ENCODE measurements around the gene TRAPPC10. TPM values are rescaled to one million over a fixed set of nuclear protein-coding genes. Genes with fewer than 3 reads are reported as not detected.
"Not testable (repeated sequence)": the region's sequence is repeated elsewhere in the genome, so short reads cannot be mapped to it uniquely, and the experiment has no call there.

TRAPPC10 gene
- total and polyA plus RNA-seq, 10 donors, result 6.0 to 83.2 (median 63.3) TPM

DNA sequence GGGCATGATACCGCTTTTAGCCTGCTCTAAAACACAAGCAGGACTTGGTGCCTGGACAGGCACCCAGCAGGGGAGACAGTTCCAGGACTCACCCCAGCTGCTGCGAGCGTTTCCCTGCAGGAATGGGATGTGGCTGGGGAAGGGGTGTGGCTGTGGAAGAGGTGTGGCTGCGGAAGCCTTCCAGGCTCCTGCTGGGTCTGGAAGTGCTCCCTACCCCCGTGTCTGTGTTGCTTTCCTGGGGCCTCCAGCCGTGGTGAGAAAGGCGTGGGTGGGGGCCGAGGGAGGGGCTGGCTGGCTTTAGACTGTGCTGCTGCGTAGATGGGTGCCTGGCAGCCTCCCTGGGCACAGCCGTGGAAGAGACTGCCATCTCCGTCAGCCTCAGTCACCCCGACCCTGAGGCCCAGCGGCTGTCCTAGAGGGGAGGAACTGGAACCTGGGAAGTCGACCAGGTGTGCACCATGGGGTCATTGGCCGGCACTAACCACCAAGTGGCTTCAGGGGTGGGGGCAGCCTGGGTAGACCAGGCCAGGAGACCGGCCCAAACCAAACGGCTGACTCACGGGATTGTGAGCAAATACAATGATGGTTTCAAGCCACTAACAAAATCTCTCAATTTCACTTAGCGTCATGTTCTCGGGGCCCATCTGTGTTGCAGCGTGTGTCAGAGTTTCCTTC, 141.2 kb downstream of the TRAPPC10 start:
- H3K9me3 ChIP-seq; intact Hi-C loops (cut with DNase I; ENCODE audit: low total_unique reads); H3K4me1 ChIP-seq; H3K36me3 ChIP-seq; H3K4me3 ChIP-seq; H3K27me3 ChIP-seq (replicated peaks in 1 of 7); DNase-seq: not testable (repeated sequence)
- WGBS, 5 donors, result no CpG with 5 or more reads among the region's 21 CpGs
- peak overlapping the region in 2 of 8 donors; percentile 39 to 50 for H3K27ac ChIP-seq

GRCh38 chr21:44153889-44154228, 141.8 kb downstream of the TRAPPC10 start:
- H3K27me3 ChIP-seq (replicated peaks in 1 of 7); intact Hi-C loops (cut with DNase I; ENCODE audit: low total_unique reads); H3K4me1 ChIP-seq; H3K4me3 ChIP-seq; H3K36me3 ChIP-seq; H3K9me3 ChIP-seq: not testable (repeated sequence)
- H3K27ac ChIP-seq, result peak overlapping the region in 2 of 8 donors; percentile 39 to 50
- peak; percentile 77 for DNase-seq
- 48 to 64% (median 52%) methylated on average over 5 to 8 of the region's 17 CpGs; no CpG with 5 or more reads in 2 of the 5 donors for whole genome bisulfite sequencing, 5 donors

DNA sequence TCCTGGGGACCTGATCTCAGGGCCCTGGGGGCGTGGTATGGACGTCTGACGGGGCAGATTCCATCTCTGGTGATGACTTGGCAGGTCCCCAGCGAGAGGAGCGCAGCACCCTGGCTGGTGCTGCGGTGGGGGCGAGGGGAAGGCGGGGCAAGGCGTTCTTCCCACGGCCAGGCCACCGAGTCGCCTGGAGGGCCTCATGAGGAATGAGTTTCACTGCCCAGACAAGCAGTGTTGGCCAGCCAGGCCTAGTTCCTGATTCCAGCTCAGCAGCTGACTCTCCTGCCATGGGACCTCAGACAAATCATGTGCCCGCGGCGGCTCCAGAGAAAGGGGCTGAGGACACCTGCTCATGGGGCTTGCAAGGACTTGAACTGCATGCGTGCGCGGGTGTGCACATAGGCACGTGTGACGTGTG, 142.7 kb downstream of the TRAPPC10 start:
- H3K27ac ChIP-seq; H3K36me3 ChIP-seq; intact Hi-C loops (cut with DNase I; ENCODE audit: low total_unique reads); H3K4me1 ChIP-seq; H3K9me3 ChIP-seq; DNase-seq; H3K27me3 ChIP-seq (replicated peaks in 1 of 7); H3K4me3 ChIP-seq: not testable (repeated sequence)
- no CpG with 5 or more reads among the region's 20 CpGs for WGBS, 5 donors

- H3K27ac ChIP-seq, result peak overlapping the region in 1 of 8 donors; percentile 42
- H3K4me3 ChIP-seq; H3K4me1 ChIP-seq; intact Hi-C loops (cut with DNase I; ENCODE audit: low total_unique reads); DNase-seq; H3K27me3 ChIP-seq (replicated peaks in 1 of 7); H3K9me3 ChIP-seq; H3K36me3 ChIP-seq: not testable (repeated sequence)
- 40% methylated on average over 2 of the region's 38 CpGs; no CpG with 5 or more reads in 4 of the 5 donors for WGBS, 5 donors
These were observed 143.3 kb downstream of the TRAPPC10 start for GRCh38 chr21:44155231-44155993.

DNA sequence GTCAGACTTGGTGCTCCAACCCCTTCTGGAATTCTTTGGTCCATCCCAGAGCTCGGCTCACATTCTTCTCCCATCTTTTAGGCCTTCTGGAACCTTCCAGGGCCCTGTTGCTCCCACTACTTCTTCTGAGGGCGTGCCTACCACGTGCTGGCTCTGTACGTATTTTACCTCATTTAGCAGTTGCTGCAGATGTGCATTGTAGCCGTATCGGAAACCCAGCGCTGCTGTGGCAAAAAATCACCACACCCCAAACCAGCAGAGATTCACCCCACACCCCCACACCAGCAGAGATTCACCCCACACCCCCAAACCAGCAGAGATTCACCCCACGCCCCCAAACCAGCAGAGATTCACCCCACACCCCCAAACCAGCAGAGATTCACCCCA, 143.9 kb downstream of the TRAPPC10 start:
- H3K27ac ChIP-seq; H3K9me3 ChIP-seq; H3K27me3 ChIP-seq (replicated peaks in 1 of 7); H3K36me3 ChIP-seq; intact Hi-C loops (cut with DNase I; ENCODE audit: low total_unique reads); H3K4me3 ChIP-seq; H3K4me1 ChIP-seq; DNase-seq: not testable (repeated sequence)
- no CpG with 5 or more reads among the region's 8 CpGs for WGBS, 5 donors

Small RNA genes lying within 50 kb of the gene (small RNA-seq; reads per million reads assigned to genes)
- gene RNU6-1150P, result 0 reads per million in 4 donors

Other genes with a start within 250 kb of the TRAPPC10 start
- 10 to 100 TPM; 10.5 to 36.6 (median 28.6) TPM for gene CSTB, start 236.0 kb upstream of the TRAPPC10 start, total RNA-seq
- gene CSTB, start 236.0 kb upstream of the TRAPPC10 start, polyA plus RNA-seq, result 10 to 100 TPM; 39.6 to 93.8 (median 48.5) TPM
- 10 to 100 TPM; 11.5 to 26.9 (median 20.5) TPM for gene RRP1, start 222.7 kb upstream of the TRAPPC10 start, total RNA-seq
- 10 to 100 TPM; 12.6 to 18.8 (median 15.8) TPM for gene RRP1, start 222.7 kb upstream of the TRAPPC10 start, polyA plus RNA-seq
- gene AGPAT3, start 147.1 kb upstream of the TRAPPC10 start, total RNA-seq, result 10 to 100 TPM; 50.8 to 92.0 (median 64.5) TPM
- gene AGPAT3, start 147.1 kb upstream of the TRAPPC10 start, polyA plus RNA-seq, result 10 to 100 TPM in 1 of 3 donors, 1 to 10 TPM in 2; 6.9 to 20.7 (median 8.3) TPM
- 10 to 100 TPM in 4 of 7 donors, 1 to 10 TPM in 3; 6.1 to 13.4 (median 10.4) TPM for gene PWP2, start 95.1 kb downstream of the TRAPPC10 start, total RNA-seq
- 10 to 100 TPM in 2 of 3 donors, 1 to 10 TPM in 1; 4.8 to 17.4 (median 11.2) TPM for gene PWP2, start 95.1 kb downstream of the TRAPPC10 start, polyA plus RNA-seq
- 10 to 100 TPM in 4 of 7 donors, 1 to 10 TPM in 3; 6.6 to 18.3 (median 10.2) TPM for gene GATD3, start 121.4 kb downstream of the TRAPPC10 start, total RNA-seq
- 10 to 100 TPM in 2 of 3 donors, 1 to 10 TPM in 1; 6.1 to 50.9 (median 10.6) TPM for gene GATD3, start 121.4 kb downstream of the TRAPPC10 start, polyA plus RNA-seq
- gene ICOSLG, start 228.6 kb downstream of the TRAPPC10 start, total RNA-seq, result 10 to 100 TPM in 2 of 7 donors, 1 to 10 TPM in 5; 4.4 to 17.5 (median 8.5) TPM
- 1 to 10 TPM; 1.9 to 6.6 (median 3.7) TPM for gene ICOSLG, start 228.6 kb downstream of the TRAPPC10 start, polyA plus RNA-seq
- not detected for gene DNMT3L, start 249.6 kb downstream of the TRAPPC10 start, total RNA-seq
- not detected for gene DNMT3L, start 249.6 kb downstream of the TRAPPC10 start, polyA plus RNA-seq

Measured in spleen (tissue), 11 donors.